ENCODE measurements around the gene AK8. TPM values are rescaled to one million over a fixed set of nuclear protein-coding genes. Genes with fewer than 3 reads are reported as not detected.
A peak's percentile ranks its signal among the peaks of the same experiment; 100 is the strongest.

The AK8 gene
- total RNA-seq, 3 donors from 2014 or later (not counting 1 experiment from before 2014, with no cell fraction given) = 0.14 to 0.21 (median 0.18) TPM

- H3K4me1 Mint-ChIP-seq = peaks cover 21 to 29% of the 10 kb centered on the region in 2 donors
- H3K9me3 Mint-ChIP-seq = no peaks in the 10 kb centered on the region
- Histone ChIP-seq H3K27me3 (ENCODE audit: control insufficient read depth, insufficient read depth, low read length) (no peaks in the 10 kb centered on the region), H3K4me1 (ENCODE audit: control insufficient read depth, insufficient read depth, low read length) (peaks cover 45% of the 10 kb centered on the region), H3K9me3 (ENCODE audit: control insufficient read depth, insufficient read depth, low read length) (no peaks in the 10 kb centered on the region), H3K36me3 (ENCODE audit: control insufficient read depth, insufficient read depth, low read length) (no peaks in the 10 kb centered on the region), H3K27ac (ENCODE audit: low read length) (no peak overlapping the region), H3K4me3 (ENCODE audit: low read length) (peak overlapping the region; percentile 78)
- peaks cover 0 to 6% of the 10 kb centered on the region in 2 donors for H3K27me3 Mint-ChIP-seq (ENCODE audit: low read depth in 2 of 2)
- TF ChIP-seq, protein P1, sequence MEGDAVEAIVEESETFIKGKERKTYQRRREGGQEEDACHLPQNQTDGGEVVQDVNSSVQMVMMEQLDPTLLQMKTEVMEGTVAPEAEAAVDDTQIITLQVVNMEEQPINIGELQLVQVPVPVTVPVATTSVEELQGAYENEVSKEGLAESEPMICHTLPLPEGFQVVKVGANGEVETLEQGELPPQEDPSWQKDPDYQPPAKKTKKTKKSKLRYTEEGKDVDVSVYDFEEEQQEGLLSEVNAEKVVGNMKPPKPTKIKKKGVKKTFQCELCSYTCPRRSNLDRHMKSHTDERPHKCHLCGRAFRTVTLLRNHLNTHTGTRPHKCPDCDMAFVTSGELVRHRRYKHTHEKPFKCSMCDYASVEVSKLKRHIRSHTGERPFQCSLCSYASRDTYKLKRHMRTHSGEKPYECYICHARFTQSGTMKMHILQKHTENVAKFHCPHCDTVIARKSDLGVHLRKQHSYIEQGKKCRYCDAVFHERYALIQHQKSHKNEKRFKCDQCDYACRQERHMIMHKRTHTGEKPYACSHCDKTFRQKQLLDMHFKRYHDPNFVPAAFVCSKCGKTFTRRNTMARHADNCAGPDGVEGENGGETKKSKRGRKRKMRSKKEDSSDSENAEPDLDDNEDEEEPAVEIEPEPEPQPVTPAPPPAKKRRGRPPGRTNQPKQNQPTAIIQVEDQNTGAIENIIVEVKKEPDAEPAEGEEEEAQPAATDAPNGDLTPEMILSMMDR (IDR thresholded peaks at IDR 0.05) = no peak
- WGBS (ENCODE audit: insufficient coverage) = 71% methylated on average over 14 of the region's 14 CpGs
- ATAC-seq (no peak), DNase-seq (no peak)
- intact Hi-C loops (cut with micrococcal nuclease) = no loop called here
- H3K36me3 Mint-ChIP-seq = no peaks in the 10 kb centered on the region
- peak overlapping the region; percentile 83 for H3K4me3 Mint-ChIP-seq
- H3K27ac Mint-ChIP-seq = peak overlapping the region; percentile 36 to 65
These were observed 643 bp downstream of the AK8 start for GRCh38 chr9:132877458-132877823.

DNA sequence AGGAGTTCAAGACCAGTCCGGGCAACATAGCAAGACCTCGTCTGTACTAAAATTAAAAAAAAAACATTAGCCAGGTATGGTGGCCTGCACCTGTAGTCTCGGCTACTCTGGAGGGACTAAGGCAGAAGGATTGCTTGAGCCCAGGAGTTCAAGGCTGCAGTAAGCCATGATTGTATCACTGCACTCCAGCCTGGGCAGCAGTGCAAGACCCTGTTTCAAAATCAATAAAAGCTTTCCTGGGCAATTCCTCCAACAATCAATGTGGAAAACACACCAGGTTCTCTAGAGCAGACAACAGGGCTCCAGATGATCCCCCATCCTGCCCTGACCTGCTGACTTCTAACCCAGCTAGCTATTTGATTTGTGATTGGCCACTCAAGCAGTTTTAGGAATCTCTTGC is 1.2 kb downstream of the AK8 start:
- intact Hi-C loops (cut with micrococcal nuclease) = no loop called here
- 91% methylated on average over 3 of the region's 3 CpGs for WGBS (ENCODE audit: insufficient coverage)
- no peak overlapping the region for H3K27ac Mint-ChIP-seq

DNA sequence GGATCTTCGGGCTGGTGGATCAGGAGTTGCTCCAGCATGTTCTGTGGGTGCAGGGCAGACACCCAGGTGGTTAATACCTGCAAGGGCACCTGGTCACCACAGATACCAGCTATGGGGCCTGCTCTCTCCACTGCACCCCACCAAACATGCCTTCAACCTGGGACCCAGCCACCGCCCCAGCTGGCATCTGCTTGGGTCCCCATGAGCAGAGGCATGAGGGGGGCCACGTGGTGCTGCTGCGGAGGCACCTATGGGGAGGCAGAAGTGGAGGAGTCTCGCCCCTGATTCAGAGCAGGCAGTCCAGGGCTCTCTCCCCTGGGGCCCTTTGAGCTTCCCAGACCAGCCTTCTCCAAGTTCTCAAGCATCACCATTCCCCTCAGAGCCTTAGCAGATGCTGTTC is 2.9 kb downstream of the AK8 start:
- ATAC-seq = no peak
- Histone ChIP-seq H3K9me3 (ENCODE audit: control insufficient read depth, insufficient read depth, low read length) (no peaks in the 10 kb centered on the region), H3K27ac (ENCODE audit: low read length) (no peak overlapping the region), H3K4me3 (ENCODE audit: low read length) (no peak overlapping the region), H3K27me3 (ENCODE audit: control insufficient read depth, insufficient read depth, low read length) (no peaks in the 10 kb centered on the region), H3K36me3 (ENCODE audit: control insufficient read depth, insufficient read depth, low read length) (no peaks in the 10 kb centered on the region), H3K4me1 (ENCODE audit: control insufficient read depth, insufficient read depth, low read length) (peaks cover 30% of the 10 kb centered on the region)
- Mint-ChIP-seq H3K27ac (no peak overlapping the region), H3K4me1 (peaks cover 20% of the 10 kb centered on the region in 2 donors), H3K27me3 (ENCODE audit: low read depth in 2 of 2) (peaks cover 0 to 6% of the 10 kb centered on the region in 2 donors), H3K4me3 (no peak overlapping the region), H3K36me3 (no peaks in the 10 kb centered on the region), H3K9me3 (no peaks in the 10 kb centered on the region)
- 78% methylated on average over 5 of the region's 5 CpGs for WGBS (ENCODE audit: insufficient coverage)
- DNase-seq = no peak
- intact Hi-C loops (cut with micrococcal nuclease) = no loop called here
- TF ChIP-seq, protein P1 (IDR thresholded peaks at IDR 0.05) = no peak

More for the DNA sequence above, 1.2 kb downstream of the AK8 start:
- TF ChIP-seq, protein P1 (IDR thresholded peaks at IDR 0.05) = no peak
- Histone ChIP-seq H3K27ac (ENCODE audit: low read length) (no peak overlapping the region), H3K4me1 (ENCODE audit: control insufficient read depth, insufficient read depth, low read length) (peaks cover 41% of the 10 kb centered on the region), H3K36me3 (ENCODE audit: control insufficient read depth, insufficient read depth, low read length) (no peaks in the 10 kb centered on the region), H3K4me3 (ENCODE audit: low read length) (no peak overlapping the region), H3K27me3 (ENCODE audit: control insufficient read depth, insufficient read depth, low read length) (no peaks in the 10 kb centered on the region), H3K9me3 (ENCODE audit: control insufficient read depth, insufficient read depth, low read length) (no peaks in the 10 kb centered on the region)
- H3K4me3 Mint-ChIP-seq = peak overlapping the region; percentile 83
- ATAC-seq = no peak
- DNase-seq = no peak
- no peaks in the 10 kb centered on the region for H3K36me3 Mint-ChIP-seq
- peaks cover 21 to 24% of the 10 kb centered on the region in 2 donors for H3K4me1 Mint-ChIP-seq
- H3K9me3 Mint-ChIP-seq = no peaks in the 10 kb centered on the region
- H3K27me3 Mint-ChIP-seq (ENCODE audit: low read depth in 2 of 2) = peaks cover 0 to 6% of the 10 kb centered on the region in 2 donors

DNA sequence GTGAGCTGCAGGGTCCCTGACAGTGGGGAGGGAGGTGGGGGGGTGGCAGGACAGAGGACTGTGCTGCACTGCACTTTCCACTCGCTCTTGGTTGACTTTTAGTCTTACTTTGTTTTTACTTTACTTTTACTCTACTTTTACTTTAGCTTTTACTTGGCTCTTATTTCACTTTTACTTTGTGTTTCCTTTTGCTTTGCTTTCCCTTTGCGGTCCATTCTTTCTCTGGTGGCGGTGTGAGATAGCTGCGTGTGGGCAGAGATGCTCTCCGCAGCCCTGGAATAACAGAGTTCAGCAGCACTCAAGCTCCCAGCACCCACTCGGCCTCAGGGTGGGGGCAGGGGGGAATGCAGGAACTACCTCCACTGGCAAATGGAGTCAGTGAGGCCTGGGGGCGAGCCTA is 4.7 kb downstream of the AK8 start:
- ATAC-seq (peak in 1 of 3 donors; percentile 12), DNase-seq (no peak)
- H3K36me3 ChIP-seq (ENCODE audit: control insufficient read depth, insufficient read depth, low read length) = no peaks in the 10 kb centered on the region
- Mint-ChIP-seq H3K27ac (peak overlapping the region in 1 of 2 donors; percentile 41), H3K27me3 (ENCODE audit: low read depth in 2 of 2) (peaks cover 0 to 6% of the 10 kb centered on the region in 2 donors), H3K4me3 (peak overlapping the region; percentile 32), H3K9me3 (no peaks in the 10 kb centered on the region), H3K4me1 (peaks cover 5 to 6% of the 10 kb centered on the region in 2 donors), H3K36me3 (no peaks in the 10 kb centered on the region)
- no peak overlapping the region for H3K27ac ChIP-seq (ENCODE audit: low read length)
- intact Hi-C loops (cut with micrococcal nuclease) = no loop called here
- no peaks in the 10 kb centered on the region for H3K27me3 ChIP-seq (ENCODE audit: control insufficient read depth, insufficient read depth, low read length)
- no peak overlapping the region for H3K4me3 ChIP-seq (ENCODE audit: low read length)
- H3K4me1 ChIP-seq (ENCODE audit: control insufficient read depth, insufficient read depth, low read length) = peaks cover 13% of the 10 kb centered on the region
- H3K9me3 ChIP-seq (ENCODE audit: control insufficient read depth, insufficient read depth, low read length) = no peaks in the 10 kb centered on the region
- 74% methylated on average over 7 of the region's 7 CpGs for WGBS (ENCODE audit: insufficient coverage)
- TF ChIP-seq, protein P1 (IDR thresholded peaks at IDR 0.05) = no peak

Measured in natural killer cell (primary cell).